K562 (cell line): ENCODE data around the gene ZNHIT2. TPM values are rescaled to one million over a fixed set of nuclear protein-coding genes. Genes with fewer than 3 reads are reported as not detected.

Experiments used
- ARID4B ChIP-seq: sonication (generic); formaldehyde crosslinking; IDR thresholded peaks from 2 replicates; pipeline ENCODE4 v1.8.0; 2022; ENCODE audit warnings: mild to moderate bottlenecking, missing genetic modification reagents
- CBFA2T2 ChIP-seq: fragments of 450-650 bp; conservative IDR thresholded peaks from 2 replicates; pipeline ENCODE4 v1.6.1; 2017; ENCODE audit warnings: mild to moderate bottlenecking
- CBFA2T3 ChIP-seq: fragments of 450-650 bp; IDR thresholded peaks from 2 replicates; pipeline ENCODE4 v1.6.1; 2017
- CLOCK ChIP-seq: fragments of 250-450 bp; sonication (Bioruptor Pico); IDR thresholded peaks from 2 replicates; pipeline ENCODE4 v1.4.0; 2020; ENCODE audit warnings: mild to moderate bottlenecking, moderate library complexity, borderline replicate concordance
- FOXA3 ChIP-seq, 2 experiments: fragments of 450-650 bp in 1 of 2; sonication (generic) in 1 of 2; formaldehyde crosslinking; IDR thresholded peaks in 1 of 2; conservative IDR thresholded peaks in 1 of 2; 2 replicates each; pipeline versions ENCODE4 v1.4.0 to v1.8.0; 2020 to 2022; ENCODE audit warnings: mild to moderate bottlenecking in 2 of 2, missing genetic modification reagents in 1 of 2
- MGA ChIP-seq: fragments of 450-650 bp; IDR thresholded peaks from 2 replicates; pipeline ENCODE4 v1.6.1; 2016; ENCODE audit warnings: mild to moderate bottlenecking, moderate library complexity
- TAF9B ChIP-seq: fragments of 450-650 bp; IDR thresholded peaks from 2 replicates; pipeline ENCODE4 v1.6.1; 2018; ENCODE audit warnings: mild to moderate bottlenecking; ENCODE audit not compliant: partially characterized antibody
- ZNF217 ChIP-seq: sonication (generic); formaldehyde crosslinking; IDR thresholded peaks from 2 replicates; pipeline ENCODE4 v1.8.0; 2022; ENCODE audit warnings: mild to moderate bottlenecking, missing genetic modification reagents
- polyA plus RNA-seq, 8 experiments: library from polyadenylated mRNA; depleted of rRNA in 4 of 8; stranded (reverse) in 5 of 8; unstranded in 3 of 8; fragments of >200 nt; fragmentation: Nextera tagmentation in 2 of 8; fragmentation: Illumina TruSeq in 1 of 8; extraction: Ambion mirVana in 2 of 8; extraction: Trizol in 1 of 8; gene quantifications; 2 replicates each; pipeline versions ENCODE4 v1.2.1 to v1.2.3, GENCODE V29; 2011 to 2014; ENCODE audit warnings: inconsistent platforms in 1 of 8, missing spikeins in 1 of 8
- total RNA-seq, 7 experiments: library from RNA; depleted of rRNA in 6 of 7; stranded (reverse); fragments of >200 nt in 6 of 7; fragmentation: Illumina TruSeq in 2 of 7; extraction: Trizol in 2 of 7; gene quantifications; 2 replicates each; pipeline versions ENCODE4 v1.2.1 to v1.2.3, GENCODE V29; 2011 to 2021; ENCODE audit warnings: low replicate concordance in 1 of 7

ZNHIT2 gene
- total and polyA plus RNA-seq, 9 of the 15 experiments (the other 6 are each of a cell fraction or from before 2014, with no cell fraction given): 0.08 to 39.0 (median 2.5) TPM

- TF ChIP-seq MGA (no peak), ARID4B (CRISPR knock-in tag) (0 out of 2 replicates have a peak, but pooled peaks have one; percentile 40), TAF9B (no peak), ZNF217 (CRISPR knock-in tag) (no peak), CBFA2T2 (peak; percentile 48), CBFA2T3 (peak; percentile 72), CLOCK (CRISPR knock-in tag) (no peak), FOXA3 (CRISPR knock-in tag; conservative IDR thresholded peaks at IDR 0.05 in 1 of 2, IDR thresholded peaks at IDR 0.05 in 1 of 2) (peak; percentile 26 to 75; a peak in 1 of 4 replicates)
These were observed 7.1 kb upstream of the ZNHIT2 start (continued) for GRCh38 chr11:65124480-65125196.
